Fibroblast of lung (primary cell): Measurements from ENCODE around the gene BORCS6.

Experiments used
- EZH2 ChIP-seq: IDR thresholded peaks from 2 replicates; pipeline ENCODE4 v1.5.1; 2012; ENCODE audit warnings: low read length, control low read depth, mild to moderate bottlenecking; ENCODE audit errors: missing control alignments
- TF ChIP-seq, protein P1 (sequence below), 2 donors: IDR thresholded peaks in 1 of 2; conservative IDR thresholded peaks in 1 of 2; 1 replicate in 1 of 2; 2 replicates in 1 of 2; pipeline ENCODE4 v1.5.1; 2011 to 2012; ENCODE audit warnings: low read length in 2 of 2, control low read depth in 1 of 2, inconsistent platforms in 1 of 2, low read depth in 1 of 2, mild to moderate bottlenecking in 1 of 2

DNA sequence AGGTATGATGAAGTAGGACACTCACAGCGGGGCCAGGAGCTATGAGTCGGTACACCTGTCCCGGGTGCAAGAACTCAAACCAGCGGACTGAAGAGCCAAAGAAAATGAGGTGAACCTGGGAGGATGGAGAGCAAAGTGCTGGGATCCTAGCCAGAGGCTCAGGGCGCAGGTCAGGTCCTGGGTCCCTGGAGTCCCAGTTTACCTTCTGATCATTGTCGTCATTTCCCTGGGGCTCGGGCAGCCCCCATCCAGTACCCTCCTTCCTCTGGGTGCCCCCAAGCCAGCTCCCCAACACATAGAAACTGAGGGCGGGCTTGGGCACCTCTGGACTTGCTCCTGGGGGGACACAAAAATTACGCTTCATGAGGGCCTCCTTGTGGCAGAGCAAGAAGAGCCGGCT, 41.7 kb upstream of the BORCS6 start:
- TF ChIP-seq, protein P1, sequence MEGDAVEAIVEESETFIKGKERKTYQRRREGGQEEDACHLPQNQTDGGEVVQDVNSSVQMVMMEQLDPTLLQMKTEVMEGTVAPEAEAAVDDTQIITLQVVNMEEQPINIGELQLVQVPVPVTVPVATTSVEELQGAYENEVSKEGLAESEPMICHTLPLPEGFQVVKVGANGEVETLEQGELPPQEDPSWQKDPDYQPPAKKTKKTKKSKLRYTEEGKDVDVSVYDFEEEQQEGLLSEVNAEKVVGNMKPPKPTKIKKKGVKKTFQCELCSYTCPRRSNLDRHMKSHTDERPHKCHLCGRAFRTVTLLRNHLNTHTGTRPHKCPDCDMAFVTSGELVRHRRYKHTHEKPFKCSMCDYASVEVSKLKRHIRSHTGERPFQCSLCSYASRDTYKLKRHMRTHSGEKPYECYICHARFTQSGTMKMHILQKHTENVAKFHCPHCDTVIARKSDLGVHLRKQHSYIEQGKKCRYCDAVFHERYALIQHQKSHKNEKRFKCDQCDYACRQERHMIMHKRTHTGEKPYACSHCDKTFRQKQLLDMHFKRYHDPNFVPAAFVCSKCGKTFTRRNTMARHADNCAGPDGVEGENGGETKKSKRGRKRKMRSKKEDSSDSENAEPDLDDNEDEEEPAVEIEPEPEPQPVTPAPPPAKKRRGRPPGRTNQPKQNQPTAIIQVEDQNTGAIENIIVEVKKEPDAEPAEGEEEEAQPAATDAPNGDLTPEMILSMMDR (conservative IDR thresholded peaks at IDR 0.05 in 1 of 2, IDR thresholded peaks at IDR 0.05 in 1 of 2; ENCODE audit: low read depth in 1 of 2, low read length in 2 of 2): no peak
- no peak for TF ChIP-seq EZH2
